ENCODE measurements around the gene NADK2. TPM values are rescaled to one million over a fixed set of nuclear protein-coding genes. Genes with fewer than 3 reads are reported as not detected.

Gene NADK2
- total and polyA plus RNA-seq, 9 of the 15 experiments (the other 6 are each of a cell fraction or from before 2014, with no cell fraction given), result 10.6 to 41.0 (median 24.0) TPM

- TF ChIP-seq CHD7 (IDR thresholded peaks at IDR 0.05; ENCODE audit: low read depth, low read length) (no peak), ZNF23 (CRISPR knock-in tag; IDR thresholded peaks at IDR 0.05) (no peak; the same call in 1 of the 2 replicates), ATF3 (IDR thresholded peaks at IDR 0.05) (no peak), ATF3 (CRISPR knock-in tag; conservative IDR thresholded peaks at IDR 0.05) (no peak), PHB2 (IDR thresholded peaks at IDR 0.05; ENCODE audit: low read depth) (no peak), RREB1 (CRISPR knock-in tag; IDR thresholded peaks at IDR 0.05) (no peak), PHB (CRISPR knock-in tag; IDR thresholded peaks at IDR 0.05) (no peak), SNRNP70 (optimal IDR thresholded peaks at IDR 0.05; ENCODE audit: low read depth, low read length) (no peak), CEBPB (tag; IDR thresholded peaks at IDR 0.05) (no peak)
These were observed 720 bp downstream of the NADK2 start (continued) for GRCh38 chr5:36240779-36241630.

Data from K562 (cell line).